Stimulated activated CD4-positive, alpha-beta T cell treated with anti-CD3 and anti-CD28 coated beads, Interleukin-1b, Interleukin-23, amount 100 ng/mL, for 4 hours (primary cell): Measurements from ENCODE around the gene NDRG2.

Experiments used
- DNase-seq, 2 donors: peaks; one replicate each; pipeline ENCODE4 v3.0.0-alpha.2; 2020; ENCODE audit warnings: low read depth in 2 of 2

Gene NDRG2

GRCh38 chr14:20970647-20970982 is 54.2 kb downstream of the NDRG2 start:
- DNase-seq = no peak

- no peak for DNase-seq
Observed at GRCh38 chr14:20969336-20969735, 55.5 kb downstream of the NDRG2 start.
